Cortex of kidney (tissue), 1 donor: Measurements from ENCODE around the gene ATP6V1C2.

ENCODE experiments used
- DNase-seq: peaks from one replicate; lab custom pipeline; 2025; lab: John Stamatoyannopoulos, UW

Gene ATP6V1C2

DNA sequence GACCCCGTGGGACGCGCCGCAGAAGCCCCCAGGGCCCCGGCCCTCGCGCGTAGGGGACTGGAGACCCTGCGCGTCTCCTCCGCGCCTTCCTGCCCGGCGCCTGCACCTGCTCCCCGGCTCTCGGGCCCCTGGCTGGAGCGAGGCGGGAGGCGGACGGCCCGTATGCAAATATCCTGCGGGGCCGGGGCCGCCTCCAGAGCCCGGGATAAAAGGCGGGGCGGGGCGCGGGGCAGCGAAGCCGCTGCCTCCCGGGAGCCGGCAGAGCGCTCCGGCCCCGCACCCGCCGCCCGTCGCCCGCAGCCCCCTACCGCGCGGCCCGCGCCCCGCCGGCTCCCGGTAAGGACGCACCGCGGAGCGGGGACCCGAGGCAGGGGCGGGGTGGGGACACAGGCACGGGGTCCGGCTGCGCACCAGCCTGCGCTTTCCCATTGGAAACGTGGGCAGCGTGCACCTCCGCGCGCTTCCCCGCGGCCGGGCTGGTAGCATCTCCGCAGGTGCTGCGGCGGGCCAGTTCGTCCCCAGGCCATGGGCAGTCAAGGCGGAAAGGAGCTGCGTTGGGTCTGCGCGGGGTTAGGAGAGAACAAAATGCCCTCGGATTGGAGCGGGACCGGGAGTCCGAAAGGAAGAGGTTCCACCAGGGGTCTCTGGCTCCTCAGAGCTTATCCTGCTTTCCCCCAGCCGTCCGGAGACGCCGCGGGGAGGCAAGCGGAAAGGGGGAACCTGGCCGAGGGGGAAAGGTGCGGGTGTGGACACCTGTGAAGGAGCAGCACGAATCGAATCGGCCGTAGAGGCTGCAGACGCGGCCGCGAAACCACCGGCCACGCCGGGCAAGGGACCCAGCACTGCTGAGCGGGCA, at the start of gene ATP6V1C2:
Gene ATP6V1C2, plus strand, starts transcription at position 235 of the 856 bp plus-strand sequence. CDS start 1,220 bp downstream, outside the sequence.
- DNase-seq: no peak

GRCh38 chr2:10675131-10675530, 46.3 kb upstream of the ATP6V1C2 start:
- DNase-seq: no peak

DNA sequence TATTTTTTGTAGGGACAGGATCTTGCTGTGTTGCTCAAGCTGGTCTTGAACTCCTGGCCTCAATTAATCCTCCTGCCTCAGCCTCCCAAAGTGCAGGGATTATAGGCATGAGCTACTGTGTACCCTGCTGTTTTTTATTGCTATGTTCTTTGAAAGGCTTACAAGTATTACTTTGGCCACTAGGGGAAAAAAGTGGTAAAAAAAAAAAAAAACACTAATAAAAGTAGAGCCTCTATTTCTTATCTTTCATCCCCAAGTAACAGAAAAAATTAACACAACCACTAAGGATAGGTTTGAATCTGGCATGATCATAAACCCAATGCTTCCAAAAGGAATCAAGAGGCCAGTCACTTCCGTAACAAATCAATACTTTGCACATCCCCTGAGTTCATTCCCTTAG, 43.2 kb upstream of the ATP6V1C2 start:
- no peak for DNase-seq

DNA sequence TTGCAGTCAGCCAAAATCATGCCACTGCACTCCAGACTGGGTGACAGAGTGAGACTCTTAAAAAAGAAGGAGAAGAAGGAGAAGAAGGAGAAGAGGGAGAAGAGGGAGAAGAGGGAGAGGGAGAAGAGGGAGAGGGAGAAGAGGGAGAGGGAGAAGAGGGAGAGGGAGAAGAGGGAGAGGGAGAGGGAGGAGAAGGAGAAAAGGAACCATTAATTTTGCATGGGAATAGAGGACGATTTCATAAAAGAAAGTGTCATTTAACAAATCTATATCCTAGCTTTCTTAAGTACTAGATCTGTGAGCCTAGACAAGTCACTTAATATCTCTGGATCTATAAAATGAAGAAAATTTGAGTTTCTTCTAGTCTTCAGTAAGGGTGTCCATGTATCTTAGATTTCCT, 41.2 kb upstream of the ATP6V1C2 start:
- no peak for DNase-seq

GRCh38 chr2:10680957-10681356, 40.5 kb upstream of the ATP6V1C2 start:
- DNase-seq: no peak

DNA sequence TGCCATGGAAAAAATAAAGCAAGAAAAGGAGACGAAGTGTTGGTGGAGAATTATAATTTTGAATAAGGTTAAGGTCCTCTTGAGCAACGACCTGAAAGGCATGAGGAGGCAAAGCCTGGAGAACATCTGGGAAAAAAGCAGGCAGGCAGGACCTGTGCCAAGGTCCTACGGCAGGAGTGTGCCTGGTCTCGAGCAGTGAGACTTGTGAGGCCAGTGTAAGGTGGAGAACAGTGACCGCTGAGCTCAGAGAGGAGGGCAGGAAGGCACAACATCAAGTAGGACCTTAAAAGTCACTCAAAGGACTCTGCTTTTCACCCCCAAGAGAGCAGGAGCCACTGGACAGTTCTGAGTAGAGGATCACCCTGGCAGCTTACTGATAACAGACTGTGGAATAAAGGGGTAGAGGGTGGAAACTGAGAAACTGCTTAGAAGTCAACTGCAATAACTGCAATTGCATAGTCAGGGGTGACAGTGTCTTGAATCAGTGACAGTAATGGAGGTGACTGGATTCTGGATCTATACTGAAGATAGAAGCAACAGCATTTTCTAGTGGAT, 35.2 kb upstream of the ATP6V1C2 start:
- DNase-seq: no peak

GRCh38 chr2:10688921-10689807, 32.3 kb upstream of the ATP6V1C2 start:
- DNase-seq: peak; percentile 67

DNA sequence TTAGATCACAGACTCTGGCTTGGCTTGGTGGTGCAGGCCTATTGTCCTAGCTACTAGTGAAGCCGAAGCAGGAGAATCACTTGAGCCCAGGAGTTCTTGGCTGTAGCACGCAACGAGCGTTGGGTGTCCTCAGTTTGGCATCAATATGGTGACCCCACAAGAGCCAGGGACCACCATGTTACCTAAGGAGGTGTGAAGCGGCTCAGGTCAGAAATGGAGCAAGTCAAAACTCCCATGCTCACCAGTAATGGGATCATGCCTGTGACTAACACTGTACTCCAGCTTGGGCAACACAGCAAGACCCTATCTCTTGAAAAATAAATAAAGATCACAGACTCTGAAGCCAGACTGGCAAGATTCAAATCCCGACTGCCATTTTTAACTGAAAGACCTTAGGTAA, 29.9 kb upstream of the ATP6V1C2 start:
- DNase-seq: no peak

DNA sequence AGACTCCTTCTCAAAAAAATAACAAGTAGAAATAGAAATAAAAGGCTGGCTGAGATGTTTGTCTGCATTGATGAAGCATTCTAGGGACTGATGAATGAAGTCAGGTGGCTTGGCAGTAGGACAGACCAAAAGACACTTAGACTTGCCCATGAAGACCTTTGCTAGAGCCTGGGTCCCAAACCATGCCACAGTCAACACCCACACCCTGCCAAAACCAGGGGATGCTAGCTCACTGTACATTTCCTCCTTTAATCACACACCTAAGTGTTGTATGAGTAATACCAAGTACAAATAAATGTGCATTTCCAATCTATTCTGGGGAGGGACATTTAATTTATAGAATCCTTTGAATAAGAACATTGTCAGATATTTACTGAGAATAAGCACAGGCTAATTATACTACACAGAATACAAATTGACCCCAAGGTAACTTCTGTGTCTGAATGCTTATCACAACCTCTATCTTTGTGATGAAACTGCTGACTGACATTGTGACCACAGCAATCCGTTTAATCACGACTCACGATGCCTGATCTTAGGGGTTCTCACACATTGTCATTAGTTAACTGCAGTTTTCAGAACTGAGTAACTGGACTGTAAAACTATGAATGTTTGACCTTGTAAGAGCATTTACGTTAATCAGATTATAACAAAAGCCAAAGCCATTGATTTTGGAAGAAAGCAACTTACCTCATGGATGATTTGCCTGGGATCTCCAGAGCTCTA, 21.2 kb upstream of the ATP6V1C2 start:
- DNase-seq: no peak

DNA sequence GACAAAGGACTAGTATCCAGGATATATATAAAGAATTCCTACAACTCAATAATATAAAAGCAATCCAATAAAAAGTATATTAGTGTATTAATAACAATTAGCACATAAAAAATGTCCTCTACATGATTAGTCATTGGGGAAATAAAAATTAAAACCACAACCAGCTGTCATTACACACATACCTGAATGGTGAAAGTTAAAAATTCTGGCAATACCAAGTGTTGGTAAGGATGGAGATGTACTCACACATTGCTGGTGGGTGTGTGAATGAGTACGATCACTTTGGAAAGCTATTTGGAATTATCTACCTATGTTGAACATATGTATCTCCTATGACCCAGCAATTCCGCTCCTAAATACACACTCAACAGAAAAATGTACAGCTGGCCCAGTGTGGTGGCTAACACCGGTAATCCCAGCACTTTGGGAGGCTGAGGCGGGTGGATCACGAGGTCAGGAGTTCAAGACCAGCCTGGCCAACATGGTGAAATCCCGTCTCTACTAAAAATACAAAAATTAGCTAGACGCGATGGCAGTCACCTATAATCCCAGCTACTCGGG, 17.3 kb upstream of the ATP6V1C2 start:
- no peak for DNase-seq

DNA sequence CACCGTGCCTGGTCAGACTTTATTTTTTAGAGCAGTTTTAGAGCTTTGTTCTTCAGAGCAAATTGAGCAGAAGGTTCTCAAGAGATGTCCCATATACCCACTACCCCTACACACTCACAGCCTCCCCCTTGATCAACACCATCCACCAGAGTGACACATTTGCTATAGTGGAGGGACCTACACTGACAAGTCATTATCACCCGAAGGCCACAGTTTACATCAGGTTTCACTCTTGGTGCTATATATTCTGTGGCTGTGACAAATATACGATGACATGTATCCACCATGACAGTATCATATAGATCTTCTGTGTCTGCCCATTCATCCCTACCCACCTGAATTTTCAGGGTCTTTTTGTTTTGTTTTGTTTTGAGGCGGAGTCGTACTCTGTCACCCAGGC, 15.4 kb upstream of the ATP6V1C2 start:
- no peak for DNase-seq

DNA sequence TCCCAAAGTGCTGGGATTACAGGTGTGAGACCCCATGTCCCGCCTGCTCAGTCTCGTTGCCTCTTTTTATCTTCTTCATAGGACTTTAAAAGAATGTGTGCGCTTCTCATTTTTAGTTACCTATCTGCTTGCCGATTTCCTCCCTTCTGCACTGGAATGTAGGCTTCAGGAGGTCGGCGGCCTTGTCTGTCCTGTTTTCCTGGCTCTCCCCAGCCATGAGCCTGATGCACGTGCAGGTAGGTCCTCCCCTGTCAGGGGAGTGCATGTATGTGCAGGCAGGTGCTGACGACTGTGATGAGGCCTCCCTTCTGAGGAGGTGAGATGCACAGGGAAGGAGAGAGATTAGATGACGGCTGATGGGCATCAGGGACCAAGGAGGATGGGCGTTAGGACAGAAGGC, 13.6 kb upstream of the ATP6V1C2 start:
- no peak for DNase-seq

DNA sequence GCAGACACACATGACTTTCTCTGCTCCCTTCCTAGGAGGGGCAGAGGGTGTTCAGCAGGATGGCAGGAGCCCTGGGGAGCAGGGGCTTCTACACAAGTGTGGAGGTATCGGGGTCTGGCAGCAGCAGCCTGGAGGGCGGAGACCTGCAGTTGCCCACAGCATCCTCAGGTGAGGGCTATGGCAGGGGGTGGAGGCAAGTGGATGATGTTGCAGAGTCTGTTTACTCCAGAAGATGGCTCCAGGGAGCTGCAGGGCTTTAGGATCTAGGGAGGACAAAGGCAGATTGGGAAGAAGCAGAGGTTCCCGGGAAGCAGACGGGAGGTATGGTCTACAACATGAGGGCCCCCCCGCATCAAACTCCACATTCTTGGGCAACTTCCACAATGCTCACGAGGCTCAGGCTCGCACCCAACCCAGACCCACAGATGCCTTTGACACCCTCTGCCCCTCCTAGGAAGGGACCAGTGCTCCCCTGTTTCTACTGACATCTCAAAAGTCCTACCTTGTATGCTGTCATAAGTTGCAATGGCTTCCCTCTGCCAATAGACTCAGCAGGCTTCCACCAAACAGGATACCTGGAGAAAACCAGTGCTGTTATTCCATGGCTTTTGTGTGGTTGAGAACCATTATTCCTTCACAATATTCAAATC, 12.0 kb upstream of the ATP6V1C2 start:
- no peak for DNase-seq

GRCh38 chr2:10712185-10712809, 9.1 kb upstream of the ATP6V1C2 start:
- no peak for DNase-seq

DNA sequence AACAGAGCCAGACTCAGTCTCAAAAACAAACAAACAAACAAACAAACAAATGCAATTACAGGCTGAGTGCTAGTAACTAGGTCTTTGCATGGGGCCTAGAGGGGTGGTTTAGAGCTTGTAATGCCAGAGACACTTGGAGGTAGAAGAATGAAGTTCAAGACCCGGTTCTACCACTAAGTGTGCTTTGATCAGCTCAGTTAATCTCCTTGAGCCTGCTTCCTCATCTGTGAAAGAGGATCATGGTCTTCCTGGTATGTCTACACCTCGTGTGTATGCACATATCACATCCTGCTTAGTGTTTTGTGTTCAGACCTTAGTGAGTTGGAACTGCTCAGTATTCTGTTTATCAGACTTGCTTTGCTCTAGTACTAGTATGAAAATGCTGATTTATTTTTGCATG, 4.8 kb upstream of the ATP6V1C2 start:
- no peak for DNase-seq

- no peak for DNase-seq
Measured at GRCh38 chr2:10717628-10718027, 3.8 kb upstream of the ATP6V1C2 start.

- no peak for DNase-seq
Measured at GRCh38 chr2:10720306-10720705, 1.1 kb upstream of the ATP6V1C2 start.

GRCh38 chr2:10720947-10721395, 459 bp upstream of the ATP6V1C2 start:
- no peak for DNase-seq

DNA sequence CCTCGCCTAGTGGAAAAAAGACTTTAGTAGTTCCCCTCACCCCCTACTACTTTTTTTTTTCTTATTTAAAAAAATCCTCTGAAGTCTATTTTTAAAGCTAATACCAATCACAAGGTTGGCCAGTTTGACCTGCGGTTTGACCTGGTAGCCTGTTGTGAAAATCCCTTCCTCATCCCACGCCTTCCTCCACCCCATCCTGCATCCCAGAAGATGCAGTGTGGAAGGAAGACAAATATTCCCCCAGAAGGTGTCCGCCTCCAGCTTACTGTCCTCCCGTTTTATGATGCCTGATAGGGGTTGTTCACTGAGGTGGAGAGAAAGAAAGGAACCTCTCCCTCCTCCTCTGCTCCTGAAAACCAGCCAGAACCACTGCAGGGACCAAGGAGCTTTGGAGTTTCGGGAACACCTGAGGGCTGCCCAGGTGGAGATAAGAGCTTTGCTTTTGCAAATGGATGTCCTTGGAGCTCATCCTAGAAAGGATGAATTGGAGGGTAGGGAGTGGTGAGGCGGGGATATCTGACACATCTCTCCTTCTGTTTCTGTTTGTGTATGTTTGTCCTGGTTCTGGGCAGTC, 909 bp downstream of the ATP6V1C2 start:
- DNase-seq: no peak

DNA sequence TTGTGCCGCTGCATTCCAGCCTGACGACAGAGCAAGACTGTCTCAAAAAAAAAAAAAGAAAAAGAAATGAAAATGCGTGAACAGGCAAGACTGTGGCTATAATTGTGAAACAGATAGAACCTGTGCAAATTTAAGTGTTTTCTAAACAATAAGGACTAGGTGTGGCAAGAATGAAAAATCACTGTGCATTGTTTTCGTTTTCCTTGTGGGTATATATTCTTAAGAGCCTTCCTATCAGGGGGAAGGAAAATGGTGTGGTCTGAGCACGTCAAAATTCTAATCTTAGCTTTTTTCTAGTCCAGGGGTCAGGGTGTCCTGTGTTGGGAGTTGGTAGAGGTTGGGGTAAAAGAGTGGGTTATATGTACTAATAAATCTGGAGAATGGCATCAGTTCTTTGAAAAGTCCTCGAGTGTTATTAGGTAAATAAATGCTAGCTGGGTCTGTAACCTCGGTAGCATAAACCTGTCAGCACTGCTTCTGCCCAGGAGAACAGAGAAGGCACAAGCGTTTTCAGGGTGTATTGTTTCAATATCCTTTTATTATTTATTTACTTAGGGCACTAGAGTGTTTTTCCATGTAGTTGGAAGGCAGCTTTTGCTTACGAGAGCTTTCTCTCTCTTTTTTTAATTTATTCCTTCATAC, 11.6 kb downstream of the ATP6V1C2 start:
- DNase-seq: no peak
